Activated T-cell treated with anti-CD3 and anti-CD28 coated beads for 48 hours (primary cell): Measurements from ENCODE around the gene EIF3B.
"Not testable (repeated sequence)": the region's sequence is repeated elsewhere in the genome, so short reads cannot be mapped to it uniquely, and the experiment has no call there.

ENCODE experiments used
- DNase-seq: peaks from one replicate; pipeline ENCODE4 v3.0.0-alpha.2; 2020; ENCODE audit warnings: low read depth

Gene EIF3B

GRCh38 chr7:2402687-2403013, 48.0 kb downstream of the EIF3B start:
- DNase-seq: no peak

GRCh38 chr7:2403014-2403717, 48.5 kb downstream of the EIF3B start, which contains the start of gene CHST12:
CHST12 (plus strand) TSS chr7:2403611; CDS start chr7:2432640, 29,029 bp downstream.
- peak; percentile 92 for DNase-seq

GRCh38 chr7:2403718-2404648, 49.4 kb downstream of the EIF3B start:
- DNase-seq: peak; percentile 25

GRCh38 chr7:2404714-2405119, 50.1 kb downstream of the EIF3B start:
- DNase-seq: no peak

GRCh38 chr7:2405201-2405600, 50.6 kb downstream of the EIF3B start:
- DNase-seq: no peak

- DNase-seq: peak; percentile 61
These were observed 51.1 kb downstream of the EIF3B start for GRCh38 chr7:2405601-2406345.

- DNase-seq: no peak
These were observed 55.3 kb downstream of the EIF3B start for GRCh38 chr7:2409745-2410414.

GRCh38 chr7:2411049-2411448, 56.4 kb downstream of the EIF3B start:
- no peak for DNase-seq

- no peak for DNase-seq
These were observed 57.4 kb downstream of the EIF3B start for GRCh38 chr7:2411815-2412586.

- no peak for DNase-seq
These were observed 58.1 kb downstream of the EIF3B start for GRCh38 chr7:2412587-2413201.

- no peak for DNase-seq
These were observed 61.4 kb downstream of the EIF3B start for GRCh38 chr7:2416063-2416462.

- no peak for DNase-seq
These were observed 62.0 kb downstream of the EIF3B start for GRCh38 chr7:2416650-2417049.

GRCh38 chr7:2417178-2417577, 62.6 kb downstream of the EIF3B start:
- DNase-seq: not testable (repeated sequence)

GRCh38 chr7:2417981-2418481, 63.4 kb downstream of the EIF3B start:
- DNase-seq: peak; percentile 41

- no peak for DNase-seq
These were observed 65.7 kb downstream of the EIF3B start for GRCh38 chr7:2420216-2420933.

GRCh38 chr7:2421943-2422310, 67.3 kb downstream of the EIF3B start:
- DNase-seq: no peak

GRCh38 chr7:2425749-2426148, 71.1 kb downstream of the EIF3B start:
- no peak for DNase-seq
